A549 (cell line): Measurements from ENCODE around the gene LEF1. TPM values are rescaled to one million over a fixed set of nuclear protein-coding genes. Genes with fewer than 3 reads are reported as not detected.

ENCODE experiments used
- ATAC-seq, 2 experiments: fragments of 200-7000 bp in 1 of 2; fragments of >200 bp in 1 of 2; cut with Nextera tagmentation in 1 of 2; cut with Tn5 transposase in 1 of 2; 3 replicates each; pipeline versions ENCODE4 v1.8.0 to v1.9.1; 2018 to 2020; ENCODE audit warnings: mild to moderate bottlenecking in 1 of 2, moderate library complexity in 1 of 2
- CTCF ChIA-PET: fragments of 300-600 bp; sonication (Branson Sonifier 250); formaldehyde crosslinking; extraction: SDS; loops from one replicate; lab custom pipeline; 2021; ENCODE audit warnings: antibody characterized with exemption, inconsistent platforms; lab: Yijun Ruan, JAX
- POLR2A ChIA-PET: fragments of 350-600 bp; formaldehyde crosslinking; extraction: SDS; loops from one replicate; lab custom pipeline; 2021; ENCODE audit warnings: antibody characterized with exemption, inconsistent platforms; lab: Yijun Ruan, JAX
- DNase-seq, 2 experiments: peaks; one replicate each; pipeline versions ENCODE4 v3.0.0 to v3.0.0-alpha.2; 2011 to 2016; ENCODE audit warnings: low read depth in 1 of 2, low spot score in 1 of 2
- FAIRE-seq: peaks from 2 replicates; lab custom pipeline; 2011; peaks lifted over from hg19 to GRCh38; lab: Jason Lieb, UNC
- H3K27ac ChIP-seq, 2 experiments: fragments of >200 bp; sonication (Bioruptor Twin); formaldehyde crosslinking; 3 replicates each; pipeline ENCODE4 v1.5.1; 2016 to 2017
- H3K4me1 ChIP-seq: fragments of >200 bp; sonication (Bioruptor Twin); formaldehyde crosslinking; 3 replicates; pipeline ENCODE4 v1.6.1; 2016
- H3K4me2 ChIP-seq: fragments of >200 bp; sonication (Bioruptor Twin); formaldehyde crosslinking; 3 replicates; pipeline ENCODE4 v1.6.1; 2016
- H3K4me3 ChIP-seq: fragments of >200 bp; sonication (Bioruptor Twin); formaldehyde crosslinking; 3 replicates; pipeline ENCODE4 v1.5.1; 2016
- H3K9me3 ChIP-seq: fragments of >200 bp; sonication (Bioruptor Twin); formaldehyde crosslinking; 3 replicates; pipeline ENCODE4 v1.6.1; 2016
- CBX2 ChIP-seq: fragments of 200-600 bp; sonication (generic); IDR thresholded peaks from 2 replicates; pipeline ENCODE4 v1.6.1; 2016; ENCODE audit warnings: low read depth, mild to moderate bottlenecking, borderline replicate concordance
- CBX8 ChIP-seq: fragments of 200-600 bp; sonication (generic); IDR thresholded peaks from 2 replicates; pipeline ENCODE4 v1.6.1; 2016
- CHD4 ChIP-seq: fragments of 200-600 bp; sonication (generic); IDR thresholded peaks from 2 replicates; pipeline ENCODE4 v1.6.1; 2016; ENCODE audit warnings: antibody characterized with exemption, mild to moderate bottlenecking, borderline replicate concordance
- EHF ChIP-seq: fragments of 250-450 bp; sonication (Bioruptor Pico); IDR thresholded peaks from 2 replicates; pipeline ENCODE4 v1.5.0; 2020; ENCODE audit warnings: mild to moderate bottlenecking
- EHMT2 ChIP-seq: fragments of 200-600 bp; sonication (generic); IDR thresholded peaks from 2 replicates; pipeline ENCODE4 v1.6.1; 2016; ENCODE audit warnings: antibody characterized with exemption, low read depth, mild to moderate bottlenecking, moderate library complexity
- FOSB ChIP-seq: fragments of 250-450 bp; sonication (Bioruptor Pico); IDR thresholded peaks from 2 replicates; pipeline ENCODE4 v1.5.0; 2020; ENCODE audit warnings: mild to moderate bottlenecking, moderate library complexity
- FOSL2 ChIP-seq, 2 experiments: fragments of 450-650 bp in 1 of 2; fragments of >200 bp in 1 of 2; sonication (Bioruptor Twin) in 1 of 2; formaldehyde crosslinking; IDR thresholded peaks; 2 replicates each; pipeline versions ENCODE4 v1.5.0 to v1.6.1; 2016 to 2020; ENCODE audit warnings: mild to moderate bottlenecking in 1 of 2, moderate library complexity in 1 of 2
- FOXS1 ChIP-seq: fragments of 250-450 bp; sonication (Bioruptor Pico); IDR thresholded peaks from 2 replicates; pipeline ENCODE4 v1.5.0; 2020; ENCODE audit warnings: mild to moderate bottlenecking, moderate library complexity
- GATA3 ChIP-seq: IDR thresholded peaks from 2 replicates; pipeline ENCODE4 v1.6.1; 2012; ENCODE audit warnings: borderline replicate concordance
- HDAC2 ChIP-seq: fragments of 200-600 bp; sonication (generic); IDR thresholded peaks from 2 replicates; pipeline ENCODE4 v1.6.1; 2016
- HOXA7 ChIP-seq: fragments of 250-450 bp; sonication (Bioruptor Pico); IDR thresholded peaks from 2 replicates; pipeline ENCODE4 v1.5.0; 2020; ENCODE audit warnings: mild to moderate bottlenecking, moderate library complexity
- HOXB13 ChIP-seq: fragments of 250-450 bp; sonication (Bioruptor Pico); IDR thresholded peaks from 2 replicates; pipeline ENCODE4 v1.5.0; 2020; ENCODE audit warnings: low read depth, mild to moderate bottlenecking, moderate library complexity
- HOXB5 ChIP-seq: fragments of 250-450 bp; sonication (Bioruptor Pico); IDR thresholded peaks from 2 replicates; pipeline ENCODE4 v1.5.0; 2020; ENCODE audit warnings: mild to moderate bottlenecking, moderate library complexity
- JUN ChIP-seq, 2 experiments: fragments of >200 bp; sonication (Bioruptor Twin); formaldehyde crosslinking; IDR thresholded peaks; 2 replicates in 1 of 2; 3 replicates in 1 of 2; pipeline ENCODE4 v1.6.1; 2016 to 2017
- JUNB ChIP-seq: fragments of >200 bp; sonication (Bioruptor Twin); formaldehyde crosslinking; IDR thresholded peaks from 2 replicates; pipeline ENCODE4 v1.6.1; 2016
- KDM1A ChIP-seq: fragments of 200-600 bp; sonication (generic); IDR thresholded peaks from 2 replicates; pipeline ENCODE4 v1.6.1; 2016; ENCODE audit warnings: low read depth, mild to moderate bottlenecking
- KDM5A ChIP-seq: fragments of 200-600 bp; sonication (generic); IDR thresholded peaks from 2 replicates; pipeline ENCODE4 v1.6.1; 2016; ENCODE audit warnings: antibody characterized with exemption, mild to moderate bottlenecking
- MAFK ChIP-seq: fragments of 450-650 bp; IDR thresholded peaks from 2 replicates; pipeline ENCODE4 v1.6.1; 2014; ENCODE audit not compliant: partially characterized antibody
- NPAS2 ChIP-seq: fragments of 250-450 bp; sonication (Bioruptor Pico); IDR thresholded peaks from 2 replicates; pipeline ENCODE4 v1.8.0; 2022; ENCODE audit warnings: mild to moderate bottlenecking, moderate library complexity, borderline replicate concordance
- RCOR1 ChIP-seq: fragments of 150-350 bp; IDR thresholded peaks from 2 replicates; pipeline ENCODE4 v1.6.1; 2014; ENCODE audit warnings: antibody characterized with exemption, low read length, low read depth
- SMC3 ChIP-seq: fragments of >200 bp; sonication (Bioruptor Twin); formaldehyde crosslinking; IDR thresholded peaks from 3 replicates; pipeline ENCODE4 v1.6.1; 2018; ENCODE audit warnings: inconsistent platforms
- SREBF2 ChIP-seq: fragments of 450-650 bp; IDR thresholded peaks from 2 replicates; pipeline ENCODE4 v1.6.1; 2014; ENCODE audit warnings: mild to moderate bottlenecking, moderate library complexity
- ZSCAN20 ChIP-seq: fragments of 250-450 bp; sonication (Bioruptor Pico); IDR thresholded peaks from 2 replicates; pipeline ENCODE4 v1.8.0; 2022; ENCODE audit warnings: mild to moderate bottlenecking, moderate library complexity
- WGBS: methylation state at CpG from one replicate; pipeline ENCODE4 v1.1.6; 2017; ENCODE audit errors: missing lambda C conversion rate; 5-methylcytosine and 5-hydroxymethylcytosine counted together
- polyA plus RNA-seq, 4 experiments: library from polyadenylated mRNA; depleted of rRNA in 3 of 4; stranded (reverse); fragments of >200 nt; fragmentation: RNase III in 1 of 4; extraction: RNeasy Plus Mini Kit Qiagen cat#74134 plus additional on column Dnase treatment in 1 of 4; gene quantifications; 2 replicates in 3 of 4; 3 replicates in 1 of 4; pipeline ENCODE4 v1.2.3, GENCODE V29; 2011 to 2017
- TF ChIP-seq, protein P1 (sequence below): fragments of 450-650 bp; IDR thresholded peaks from 2 replicates; pipeline ENCODE4 v1.6.1; 2014; ENCODE audit warnings: antibody characterized with exemption
- TF ChIP-seq, protein P2 (sequence below): fragments of >200 bp; sonication (Bioruptor Twin); formaldehyde crosslinking; IDR thresholded peaks from 2 replicates; pipeline ENCODE4 v1.6.1; 2016
- TF ChIP-seq, protein P3 (sequence below): fragments of >200 bp; sonication (Bioruptor Twin); formaldehyde crosslinking; IDR thresholded peaks from 3 replicates; pipeline ENCODE4 v1.5.1; 2016

The LEF1 gene
- polyA plus RNA-seq, 2 of the 4 experiments (the other 2 are of a cell fraction), result not detected

DNA sequence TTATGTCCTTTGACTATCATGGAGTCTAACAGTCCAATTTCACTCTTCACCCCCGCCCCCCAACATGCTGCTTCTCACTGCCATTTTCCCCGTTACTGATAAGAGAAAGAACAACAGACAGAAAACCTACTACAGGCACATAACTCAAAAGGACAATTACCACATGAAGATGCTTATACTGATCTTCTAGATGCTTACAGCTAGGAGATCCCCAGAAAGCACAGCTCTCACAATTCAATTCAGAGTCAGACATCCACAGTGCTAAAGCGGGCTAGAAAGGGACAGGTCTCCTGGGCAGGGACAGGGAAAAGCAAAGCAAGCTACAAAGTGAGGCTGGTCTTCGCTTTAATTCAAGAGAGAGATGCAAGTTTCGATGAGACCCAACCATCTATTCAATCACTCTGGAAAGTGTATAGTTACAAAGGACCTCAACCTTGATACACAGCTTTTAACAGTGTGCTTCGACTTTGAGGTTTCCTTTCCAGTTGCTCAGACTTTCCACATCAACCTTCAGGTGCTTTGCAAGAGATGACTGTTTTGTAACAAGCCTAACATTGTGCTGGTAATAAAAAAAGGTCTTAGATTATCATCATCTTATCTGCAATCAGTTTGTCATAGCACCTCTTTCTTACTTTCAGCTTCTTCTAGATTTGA is 60.9 kb downstream of the LEF1 start:
- 10% methylated on average over 6 of the region's 6 CpGs for WGBS
- ChIA-PET CTCF (no interaction called here), POLR2A (no interaction called here)
- Histone ChIP-seq H3K4me3 (no peak overlapping the region), H3K4me2 (no peak overlapping the region), H3K9me3 (no peaks in the 10 kb centered on the region), H3K4me1 (no peaks in the 10 kb centered on the region), H3K27ac (no peak overlapping the region)
- ATAC-seq, result no peak
- DNase-seq, result no peak
- no peak for FAIRE-seq
- TF ChIP-seq HOXA7 (CRISPR knock-in tag) (no peak), CBX2 (no peak), EHMT2 (no peak), KDM1A (no peak), FOSB (no peak), MAFK (no peak), HDAC2 (no peak), RCOR1 (no peak)
- TF ChIP-seq, protein P1, sequence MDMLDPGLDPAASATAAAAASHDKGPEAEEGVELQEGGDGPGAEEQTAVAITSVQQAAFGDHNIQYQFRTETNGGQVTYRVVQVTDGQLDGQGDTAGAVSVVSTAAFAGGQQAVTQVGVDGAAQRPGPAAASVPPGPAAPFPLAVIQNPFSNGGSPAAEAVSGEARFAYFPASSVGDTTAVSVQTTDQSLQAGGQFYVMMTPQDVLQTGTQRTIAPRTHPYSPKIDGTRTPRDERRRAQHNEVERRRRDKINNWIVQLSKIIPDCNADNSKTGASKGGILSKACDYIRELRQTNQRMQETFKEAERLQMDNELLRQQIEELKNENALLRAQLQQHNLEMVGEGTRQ, result no peak
- TF ChIP-seq, all 56 proteins: peak for 0

DNA sequence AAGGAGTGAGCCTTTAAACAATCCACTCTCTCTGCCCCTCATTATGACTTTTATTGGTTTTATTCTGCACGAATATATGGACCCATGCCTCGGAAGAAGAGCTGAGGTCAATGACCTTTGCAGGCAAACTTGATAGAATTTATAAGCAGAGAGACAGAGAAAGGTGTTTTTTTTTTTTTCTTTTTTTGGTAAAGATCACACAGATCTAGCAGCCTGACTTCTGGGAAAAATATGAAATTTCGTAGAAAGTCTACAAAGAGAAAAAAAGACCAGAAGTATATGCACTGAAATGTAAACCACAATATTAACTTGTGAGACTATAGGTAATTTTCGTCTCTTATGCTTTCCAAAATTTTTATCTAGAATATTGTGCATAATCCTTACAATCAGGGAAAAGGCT is 61.6 kb downstream of the LEF1 start:
- Histone ChIP-seq H3K9me3 (no peaks in the 10 kb centered on the region), H3K27ac (no peak overlapping the region), H3K4me3 (no peak overlapping the region), H3K4me1 (no peaks in the 10 kb centered on the region), H3K4me2 (no peak overlapping the region)
- ATAC-seq (no peak), FAIRE-seq (no peak), DNase-seq (no peak)
- CTCF ChIA-PET, result no interaction called here
- POLR2A ChIA-PET, result no interaction called here
- TF ChIP-seq SMC3 (no peak), FOSL2 (IDR thresholded peaks at IDR 0.05) (no peak), FOSL2 (CRISPR knock-in tag; IDR thresholded peaks at IDR 0.05) (no peak), CHD4 (no peak), JUNB (no peak), NPAS2 (no peak)
- TF ChIP-seq, protein P2, sequence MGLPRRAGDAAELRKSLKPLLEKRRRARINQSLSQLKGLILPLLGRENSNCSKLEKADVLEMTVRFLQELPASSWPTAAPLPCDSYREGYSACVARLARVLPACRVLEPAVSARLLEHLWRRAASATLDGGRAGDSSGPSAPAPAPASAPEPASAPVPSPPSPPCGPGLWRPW, result no peak
- 11% methylated on average over 4 of the region's 4 CpGs for whole genome bisulfite sequencing

DNA sequence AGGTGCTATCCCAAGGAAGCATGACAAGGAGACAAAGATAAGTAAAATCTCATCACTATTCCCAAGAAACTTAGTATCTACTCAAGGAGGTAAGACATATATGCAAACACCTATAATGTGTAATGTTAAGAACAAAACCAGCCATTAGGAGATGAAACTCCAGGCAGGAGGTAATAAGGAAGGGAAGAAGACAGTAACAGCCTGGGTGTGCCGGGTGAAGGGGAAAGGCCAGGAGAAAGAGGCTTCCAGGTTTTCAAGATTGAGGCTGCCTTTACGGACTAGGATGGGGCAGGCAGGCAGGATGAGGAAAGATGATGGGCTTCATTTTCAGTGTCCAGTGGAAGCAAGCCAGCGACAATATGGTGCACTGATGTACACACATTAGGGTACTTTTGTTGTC is 62.5 kb downstream of the LEF1 start:
- H3K4me2 ChIP-seq, result no peak overlapping the region
- ATAC-seq, result no peak
- CTCF ChIA-PET, result no interaction called here
- TF ChIP-seq, protein P3, sequence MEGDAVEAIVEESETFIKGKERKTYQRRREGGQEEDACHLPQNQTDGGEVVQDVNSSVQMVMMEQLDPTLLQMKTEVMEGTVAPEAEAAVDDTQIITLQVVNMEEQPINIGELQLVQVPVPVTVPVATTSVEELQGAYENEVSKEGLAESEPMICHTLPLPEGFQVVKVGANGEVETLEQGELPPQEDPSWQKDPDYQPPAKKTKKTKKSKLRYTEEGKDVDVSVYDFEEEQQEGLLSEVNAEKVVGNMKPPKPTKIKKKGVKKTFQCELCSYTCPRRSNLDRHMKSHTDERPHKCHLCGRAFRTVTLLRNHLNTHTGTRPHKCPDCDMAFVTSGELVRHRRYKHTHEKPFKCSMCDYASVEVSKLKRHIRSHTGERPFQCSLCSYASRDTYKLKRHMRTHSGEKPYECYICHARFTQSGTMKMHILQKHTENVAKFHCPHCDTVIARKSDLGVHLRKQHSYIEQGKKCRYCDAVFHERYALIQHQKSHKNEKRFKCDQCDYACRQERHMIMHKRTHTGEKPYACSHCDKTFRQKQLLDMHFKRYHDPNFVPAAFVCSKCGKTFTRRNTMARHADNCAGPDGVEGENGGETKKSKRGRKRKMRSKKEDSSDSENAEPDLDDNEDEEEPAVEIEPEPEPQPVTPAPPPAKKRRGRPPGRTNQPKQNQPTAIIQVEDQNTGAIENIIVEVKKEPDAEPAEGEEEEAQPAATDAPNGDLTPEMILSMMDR, result no peak
- no peak for TF ChIP-seq KDM5A
- no peak for TF ChIP-seq HOXB13 (CRISPR knock-in tag)
- TF ChIP-seq CBX8, result no peak
- TF ChIP-seq NPAS2, result no peak
- no peak for TF ChIP-seq SREBF2
- no peak for TF ChIP-seq EHF (CRISPR knock-in tag)
- TF ChIP-seq JUN (IDR thresholded peaks at IDR 0.05), result no peak
- TF ChIP-seq, protein P1, result no peak
- no peak for TF ChIP-seq HOXB5
- TF ChIP-seq ZSCAN20, result no peak
- TF ChIP-seq FOXS1 (CRISPR knock-in tag), result no peak
- TF ChIP-seq GATA3, result no peak
- TF ChIP-seq, all 56 proteins: peak for 0
- DNase-seq, result no peak
- no peak overlapping the region for H3K4me3 ChIP-seq
- no peaks in the 10 kb centered on the region for H3K9me3 ChIP-seq
- WGBS, result 28% methylated on average over 3 of the region's 3 CpGs
- H3K4me1 ChIP-seq, result no peaks in the 10 kb centered on the region
- no peak for FAIRE-seq
- H3K27ac ChIP-seq, result no peak overlapping the region
- POLR2A ChIA-PET, result no interaction called here
